ENCODE data around the gene RAB21. TPM values are rescaled to one million over a fixed set of nuclear protein-coding genes. Genes with fewer than 3 reads are reported as not detected.

Gene RAB21
- total and polyA plus RNA-seq, 4 donors = 5.5 to 15.0 (median 10.0) TPM

DNA sequence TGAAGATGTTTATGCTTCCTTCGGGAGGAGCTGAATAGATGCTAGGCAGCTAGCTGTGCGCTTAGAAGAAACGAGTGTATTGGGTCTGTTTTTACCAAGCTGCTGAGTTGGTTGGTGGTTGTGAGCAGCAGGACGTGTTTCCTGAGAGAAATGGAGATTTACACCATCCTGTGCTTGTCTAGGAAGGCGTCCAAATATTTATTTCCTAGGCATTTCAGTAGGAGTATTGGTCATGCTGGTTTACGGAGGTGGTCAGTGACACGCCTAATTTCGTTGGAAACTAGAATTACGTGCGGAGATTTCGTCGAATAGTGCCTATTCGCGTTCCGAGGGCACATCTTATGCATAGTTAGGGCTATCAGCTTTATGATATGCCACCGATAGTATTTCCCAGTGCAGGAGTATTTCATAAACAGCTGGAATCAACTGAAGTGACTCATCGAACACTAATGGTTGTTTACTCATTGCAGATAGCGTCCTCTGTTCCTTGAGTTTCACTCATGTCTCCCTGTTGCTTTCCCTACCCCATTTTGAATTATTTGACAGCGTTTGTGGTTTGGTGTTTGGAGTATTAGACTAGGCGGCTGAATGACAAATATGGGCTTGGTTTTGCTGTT is 85.7 kb downstream of the RAB21 start:
- Histone ChIP-seq H3K9me3 (ENCODE audit: control insufficient read depth in 4 of 4, low read length in 3 of 4) (no peaks in the 10 kb centered on the region), H3K36me3 (ENCODE audit: control insufficient read depth in 4 of 4, insufficient read depth in 3 of 4, low read depth in 1 of 4, low read length in 3 of 4) (no peaks in the 10 kb centered on the region), H3K27me3 (ENCODE audit: control insufficient read depth in 4 of 4, insufficient read depth in 4 of 4, low read length in 3 of 4) (no peaks in the 10 kb centered on the region), H3K4me3 (ENCODE audit: low read depth in 1 of 3, low read length in 3 of 3) (peak overlapping the region; percentile 65 to 96 (median 91)), H3K4me1 (ENCODE audit: control insufficient read depth in 4 of 4, insufficient read depth in 4 of 4, low read length in 3 of 4) (peaks cover 0 to 21% (median 18%) of the 10 kb centered on the region in 4 donors), H3K27ac (ENCODE audit: low read depth in 1 of 2, low read length in 2 of 2) (peak overlapping the region; percentile 96 to 98), H3K9ac (ENCODE audit: low read depth in 1 of 2, low read length in 2 of 2) (peak overlapping the region; percentile 99 to 100)
- DNase-seq (ENCODE audit: low spot score) = peak; percentile 40
- TF ChIP-seq FOXA2 (IDR thresholded peaks at IDR 0.05) = peak; percentile 64
- TF ChIP-seq ATF3 (IDR thresholded peaks at IDR 0.05) = peak; percentile 5
- no peak for TF ChIP-seq CTCF (IDR thresholded peaks at IDR 0.05; ENCODE audit: low read depth, low read length, missing input control)
- TF ChIP-seq JUND (IDR thresholded peaks at IDR 0.05) = peak; percentile 66 to 74
- TF ChIP-seq HNF4A (conservative IDR thresholded peaks at IDR 0.05) = peak in 1 of 2 donors; percentile 8
- TF ChIP-seq EGR1 (IDR thresholded peaks at IDR 0.05; ENCODE audit: low read depth in 2 of 2) = no peak
- under 1% methylated on average over 20 of the region's 20 CpGs for WGBS

DNA sequence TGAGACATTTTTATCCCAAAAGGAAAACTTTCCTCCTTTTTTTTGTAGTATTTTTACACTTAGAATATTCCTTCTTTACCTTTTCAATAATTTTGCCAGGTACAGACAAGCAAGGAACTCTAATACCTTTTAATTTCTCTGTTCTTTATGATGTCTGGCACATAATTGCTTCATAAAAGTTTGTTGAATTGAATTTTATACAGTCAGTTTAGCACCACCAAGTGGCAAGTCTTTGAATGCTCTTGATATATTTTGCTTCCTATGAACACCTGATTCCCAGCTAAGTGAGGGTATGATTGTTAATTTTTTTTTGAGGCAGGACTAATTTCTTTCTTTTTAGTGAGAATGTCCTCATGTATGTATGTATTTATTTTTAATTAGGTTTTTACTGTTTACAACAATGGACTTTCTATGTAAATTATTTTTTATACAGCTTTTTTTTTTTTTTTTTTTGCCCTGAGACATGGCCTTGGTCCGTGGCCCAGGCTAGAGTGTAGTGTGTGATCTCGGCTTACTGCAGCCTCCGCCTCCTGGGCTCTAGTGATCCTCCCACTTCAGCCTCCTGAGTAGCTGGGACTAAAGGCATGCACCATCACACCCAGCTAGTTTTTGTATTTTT is 91.8 kb downstream of the RAB21 start:
- peaks cover 0 to 20% (median 20%) of the 10 kb centered on the region in 4 donors for H3K4me1 ChIP-seq (ENCODE audit: control insufficient read depth in 4 of 4, insufficient read depth in 4 of 4, low read length in 3 of 4)
- no peak overlapping the region for H3K27ac ChIP-seq (ENCODE audit: low read depth in 1 of 2, low read length in 2 of 2)
- peaks cover 0 to 3% (median 0%) of the 10 kb centered on the region in 4 donors for H3K36me3 ChIP-seq (ENCODE audit: control insufficient read depth in 4 of 4, insufficient read depth in 3 of 4, low read depth in 1 of 4, low read length in 3 of 4)
- H3K9ac ChIP-seq (ENCODE audit: low read depth in 1 of 2, low read length in 2 of 2) = no peak overlapping the region
- no peaks in the 10 kb centered on the region for H3K27me3 ChIP-seq (ENCODE audit: control insufficient read depth in 4 of 4, insufficient read depth in 4 of 4, low read length in 3 of 4)
- no peak for DNase-seq (ENCODE audit: low spot score)
- no peaks in the 10 kb centered on the region for H3K9me3 ChIP-seq (ENCODE audit: control insufficient read depth in 4 of 4, low read length in 3 of 4)
- TF ChIP-seq RAD21 (IDR thresholded peaks at IDR 0.05) = peak; percentile 72
- peak; percentile 54 for TF ChIP-seq CTCF (IDR thresholded peaks at IDR 0.05; ENCODE audit: low read depth, low read length, missing input control)
- no peak for TF ChIP-seq EGR1 (IDR thresholded peaks at IDR 0.05; ENCODE audit: low read depth in 2 of 2)
- 77% methylated on average over 3 of the region's 3 CpGs for WGBS
- no peak overlapping the region for H3K4me3 ChIP-seq (ENCODE audit: low read depth in 1 of 3, low read length in 3 of 3)

- DNase-seq (ENCODE audit: low spot score) = no peak
- Histone ChIP-seq H3K27me3 (ENCODE audit: control insufficient read depth in 4 of 4, insufficient read depth in 4 of 4, low read length in 3 of 4) (no peaks in the 10 kb centered on the region), H3K4me3 (ENCODE audit: low read depth in 1 of 3, low read length in 3 of 3) (no peak overlapping the region), H3K9ac (ENCODE audit: low read depth in 1 of 2, low read length in 2 of 2) (no peak overlapping the region), H3K36me3 (ENCODE audit: control insufficient read depth in 4 of 4, insufficient read depth in 3 of 4, low read depth in 1 of 4, low read length in 3 of 4) (peaks cover 0 to 3% (median 0%) of the 10 kb centered on the region in 4 donors), H3K9me3 (ENCODE audit: control insufficient read depth in 4 of 4, low read length in 3 of 4) (no peaks in the 10 kb centered on the region), H3K27ac (ENCODE audit: low read depth in 1 of 2, low read length in 2 of 2) (no peak overlapping the region), H3K4me1 (ENCODE audit: control insufficient read depth in 4 of 4, insufficient read depth in 4 of 4, low read length in 3 of 4) (peaks cover 0 to 19% (median 18%) of the 10 kb centered on the region in 4 donors)
- TF ChIP-seq FOXA1 (IDR thresholded peaks at IDR 0.05) (no peak), MAX (IDR thresholded peaks at IDR 0.05) (no peak), TAF1 (conservative IDR thresholded peaks at IDR 0.05) (no peak), ATF3 (IDR thresholded peaks at IDR 0.05) (no peak), EGR1 (IDR thresholded peaks at IDR 0.05; ENCODE audit: low read depth in 2 of 2) (no peak), CTCF (IDR thresholded peaks at IDR 0.05; ENCODE audit: low read depth, low read length, missing input control) (no peak), HNF4A (conservative IDR thresholded peaks at IDR 0.05) (no peak), JUND (IDR thresholded peaks at IDR 0.05) (no peak), HNF4G (IDR thresholded peaks at IDR 0.05) (no peak), RAD21 (IDR thresholded peaks at IDR 0.05) (no peak), NR2F2 (IDR thresholded peaks at IDR 0.05) (no peak), YY1 (IDR thresholded peaks at IDR 0.05) (no peak)
- TF ChIP-seq, protein P1, sequence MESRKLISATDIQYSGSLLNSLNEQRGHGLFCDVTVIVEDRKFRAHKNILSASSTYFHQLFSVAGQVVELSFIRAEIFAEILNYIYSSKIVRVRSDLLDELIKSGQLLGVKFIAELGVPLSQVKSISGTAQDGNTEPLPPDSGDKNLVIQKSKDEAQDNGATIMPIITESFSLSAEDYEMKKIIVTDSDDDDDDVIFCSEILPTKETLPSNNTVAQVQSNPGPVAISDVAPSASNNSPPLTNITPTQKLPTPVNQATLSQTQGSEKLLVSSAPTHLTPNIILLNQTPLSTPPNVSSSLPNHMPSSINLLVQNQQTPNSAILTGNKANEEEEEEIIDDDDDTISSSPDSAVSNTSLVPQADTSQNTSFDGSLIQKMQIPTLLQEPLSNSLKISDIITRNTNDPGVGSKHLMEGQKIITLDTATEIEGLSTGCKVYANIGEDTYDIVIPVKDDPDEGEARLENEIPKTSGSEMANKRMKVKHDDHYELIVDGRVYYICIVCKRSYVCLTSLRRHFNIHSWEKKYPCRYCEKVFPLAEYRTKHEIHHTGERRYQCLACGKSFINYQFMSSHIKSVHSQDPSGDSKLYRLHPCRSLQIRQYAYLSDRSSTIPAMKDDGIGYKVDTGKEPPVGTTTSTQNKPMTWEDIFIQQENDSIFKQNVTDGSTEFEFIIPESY (IDR thresholded peaks at IDR 0.05) = no peak
Observed at GRCh38 chr12:71848212-71848611, 93.5 kb downstream of the RAB21 start.
